SH-SY5Y (cell line): ENCODE data around the gene INHA.

Experiments used
- GATA2 ChIP-seq: IDR thresholded peaks from 2 replicates; pipeline ENCODE4 v1.6.1; 2011; ENCODE audit warnings: mild to moderate bottlenecking, low read depth, low read length
- GATA3 ChIP-seq: IDR thresholded peaks from 2 replicates; pipeline ENCODE4 v1.6.1; 2011; ENCODE audit warnings: low read depth, mild to moderate bottlenecking, low read length, moderate library complexity

GRCh38 chr2:219575566-219576504 is 3.7 kb downstream of the INHA start:
- no peak for TF ChIP-seq GATA3
- no peak for TF ChIP-seq GATA2
